GM12872 (cell line): ENCODE data around the gene AGK.

ENCODE experiments used
- TF ChIP-seq, protein P1 (sequence below): IDR thresholded peaks from 3 replicates; pipeline ENCODE4 v1.5.1; 2011; ENCODE audit warnings: low read depth, mild to moderate bottlenecking, low read length, moderate library complexity; ENCODE audit not compliant: insufficient read depth

AGK gene

GRCh38 chr7:141568227-141568626 lies 17.0 kb downstream of the AGK start:
- TF ChIP-seq, protein P1, sequence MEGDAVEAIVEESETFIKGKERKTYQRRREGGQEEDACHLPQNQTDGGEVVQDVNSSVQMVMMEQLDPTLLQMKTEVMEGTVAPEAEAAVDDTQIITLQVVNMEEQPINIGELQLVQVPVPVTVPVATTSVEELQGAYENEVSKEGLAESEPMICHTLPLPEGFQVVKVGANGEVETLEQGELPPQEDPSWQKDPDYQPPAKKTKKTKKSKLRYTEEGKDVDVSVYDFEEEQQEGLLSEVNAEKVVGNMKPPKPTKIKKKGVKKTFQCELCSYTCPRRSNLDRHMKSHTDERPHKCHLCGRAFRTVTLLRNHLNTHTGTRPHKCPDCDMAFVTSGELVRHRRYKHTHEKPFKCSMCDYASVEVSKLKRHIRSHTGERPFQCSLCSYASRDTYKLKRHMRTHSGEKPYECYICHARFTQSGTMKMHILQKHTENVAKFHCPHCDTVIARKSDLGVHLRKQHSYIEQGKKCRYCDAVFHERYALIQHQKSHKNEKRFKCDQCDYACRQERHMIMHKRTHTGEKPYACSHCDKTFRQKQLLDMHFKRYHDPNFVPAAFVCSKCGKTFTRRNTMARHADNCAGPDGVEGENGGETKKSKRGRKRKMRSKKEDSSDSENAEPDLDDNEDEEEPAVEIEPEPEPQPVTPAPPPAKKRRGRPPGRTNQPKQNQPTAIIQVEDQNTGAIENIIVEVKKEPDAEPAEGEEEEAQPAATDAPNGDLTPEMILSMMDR: no peak

DNA sequence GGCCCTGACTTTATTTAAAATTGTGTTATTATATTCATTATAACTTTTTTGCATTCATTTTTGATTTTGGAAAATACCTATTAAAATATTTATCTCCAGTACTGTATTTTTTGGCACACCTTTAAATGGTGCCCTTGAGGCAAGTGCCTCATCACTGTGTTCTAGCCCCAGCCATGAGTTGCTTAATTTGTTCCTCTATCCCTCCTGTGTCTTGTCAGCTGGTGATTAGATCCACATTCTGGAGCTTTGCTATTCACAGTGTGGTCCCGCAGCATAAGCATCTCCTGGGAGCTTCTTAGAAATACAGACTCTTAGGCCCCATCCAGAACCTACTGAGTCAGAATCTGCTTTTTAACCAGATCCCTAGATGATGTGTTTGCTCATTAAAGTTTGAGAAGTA lies 19.8 kb downstream of the AGK start:
- TF ChIP-seq, protein P1: no peak

DNA sequence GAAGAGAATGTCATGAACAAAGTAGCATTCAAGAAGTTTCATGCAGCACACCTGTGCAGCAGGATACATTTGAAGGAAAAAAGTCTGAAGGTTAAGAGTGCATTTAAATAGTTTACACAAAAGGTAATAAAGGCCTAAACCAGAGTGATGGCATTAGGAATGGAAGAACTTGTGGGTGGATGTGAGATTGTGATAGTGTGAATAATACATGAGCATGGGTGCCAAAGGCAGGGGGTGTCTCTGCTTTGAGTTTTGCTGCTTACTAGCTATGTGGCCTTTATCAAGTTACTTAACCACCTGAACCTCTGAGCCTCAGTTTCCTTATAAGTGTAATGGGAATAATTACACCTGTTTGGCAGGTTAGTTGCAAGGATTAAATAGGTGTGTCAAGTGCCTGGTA lies 21.0 kb downstream of the AGK start:
- TF ChIP-seq, protein P1: no peak

DNA sequence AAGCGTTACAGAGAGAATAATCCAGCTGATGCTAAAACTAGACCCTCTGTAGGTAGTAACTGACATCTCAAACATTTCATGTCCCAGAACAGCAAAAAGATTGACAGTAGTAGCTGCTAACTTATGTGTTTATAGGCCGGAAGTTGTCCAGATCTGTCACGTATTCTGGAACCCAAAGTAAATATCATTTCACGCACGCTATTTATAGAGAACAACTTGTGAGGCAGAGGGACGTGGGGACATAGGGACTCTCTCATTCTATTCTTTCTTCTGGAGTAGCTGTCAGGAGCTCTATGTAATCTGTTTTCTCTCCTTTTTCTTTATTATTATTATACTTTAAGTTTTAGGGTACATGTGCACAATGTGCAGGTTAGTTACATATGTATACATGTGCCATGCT lies 22.3 kb downstream of the AGK start:
- TF ChIP-seq, protein P1: no peak

- TF ChIP-seq, protein P1: no peak
Measured at GRCh38 chr7:141575164-141575563, 24.0 kb downstream of the AGK start.

DNA sequence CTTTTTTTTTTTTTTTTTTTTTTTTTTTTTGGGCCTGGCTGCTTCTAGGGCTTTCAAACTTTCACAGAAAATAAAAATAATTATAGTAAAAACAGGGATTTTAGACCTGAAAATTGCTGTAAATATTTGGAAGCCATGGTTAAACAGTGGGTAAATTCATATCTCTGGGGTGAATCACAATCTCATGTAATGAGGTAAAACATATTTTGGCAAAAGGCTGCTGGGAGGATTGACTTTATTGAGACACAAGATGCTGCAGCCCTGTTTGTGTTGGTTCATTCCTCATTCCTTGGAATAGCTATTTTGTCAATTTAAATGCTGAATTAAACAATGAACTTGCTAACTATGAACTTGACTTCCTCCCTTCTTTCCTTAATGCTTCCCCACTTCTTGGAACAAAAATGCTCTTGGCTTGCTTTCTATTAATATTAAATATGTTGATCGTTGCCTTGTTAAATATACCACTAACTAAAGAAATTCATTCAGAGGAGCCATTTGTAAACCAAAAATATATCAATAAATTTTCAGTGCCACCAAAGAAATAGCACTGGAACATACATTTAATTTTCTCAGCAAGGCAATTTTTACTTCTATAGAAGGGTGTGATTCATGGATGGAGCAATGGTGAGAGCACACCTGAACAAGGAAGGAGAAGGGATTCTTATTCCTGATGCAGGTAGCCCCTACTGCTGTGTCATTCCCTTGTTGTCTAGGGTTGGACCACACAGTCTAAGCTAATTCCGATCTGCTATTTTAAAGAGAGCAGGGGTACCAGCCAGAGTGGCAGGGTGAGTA lies 24.6 kb downstream of the AGK start:
- TF ChIP-seq, protein P1: no peak

DNA sequence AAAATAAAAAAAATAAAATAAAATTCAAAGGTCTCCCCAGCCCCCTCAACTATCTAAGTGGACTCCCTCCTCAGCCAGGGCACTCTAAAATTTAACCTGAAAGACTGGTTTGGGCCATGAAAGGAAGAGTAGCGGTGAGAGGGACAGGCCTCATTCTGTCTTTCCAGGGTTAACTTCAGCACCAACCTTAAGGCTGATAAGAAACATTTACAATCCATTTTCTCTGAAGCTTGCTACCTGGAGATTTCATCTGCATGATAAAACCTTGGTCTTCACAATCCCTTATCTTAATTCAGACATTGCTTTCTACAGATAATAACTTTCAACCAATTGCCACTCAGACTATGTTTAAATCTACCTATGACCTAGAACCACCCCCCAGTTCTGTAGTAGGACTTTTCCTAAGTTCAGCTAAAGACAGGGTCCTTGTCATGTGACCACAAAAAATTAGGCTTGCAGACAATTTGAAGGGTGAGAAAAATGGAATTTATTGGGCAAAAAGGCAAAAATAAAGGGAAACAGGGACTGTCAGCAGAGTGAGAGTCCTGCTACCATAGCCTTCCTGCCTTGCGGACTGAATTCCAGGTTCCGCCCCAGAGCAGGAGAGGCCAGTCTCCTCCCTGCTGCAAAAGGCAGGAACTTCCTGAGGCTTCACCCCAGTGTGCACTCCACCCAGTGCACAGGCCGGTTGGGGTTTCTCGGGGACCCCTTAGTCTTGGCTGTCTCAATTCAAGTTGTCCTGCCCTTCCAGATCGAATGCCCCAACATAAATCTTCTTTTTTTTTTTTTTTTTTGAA lies 26.0 kb downstream of the AGK start:
- TF ChIP-seq, protein P1: no peak
